WTC11 (cell line): ENCODE results near the gene RHBDD3. TPM values are rescaled to one million over a fixed set of nuclear protein-coding genes. Genes with fewer than 3 reads are reported as not detected.
A peak's percentile ranks its signal among the peaks of the same experiment; 100 is the strongest.

ENCODE experiments used
- ATAC-seq: fragments of 200-7000 bp; cut with Tn5 transposase; 2 replicates; pipeline ENCODE4 v1.10.0; 2021; ENCODE audit warnings: mild to moderate bottlenecking, moderate library complexity
- CTCF ChIA-PET: fragments of 300-600 bp; sonication (Branson Sonifier 250); formaldehyde crosslinking; loops from one replicate; lab custom pipeline; 2021; ENCODE audit warnings: antibody characterized with exemption; lab: Charles Lee
- POLR2A ChIA-PET: fragments of 350-600 bp; sonication (Branson Sonifier 250); formaldehyde crosslinking; loops from one replicate; lab custom pipeline; 2021; ENCODE audit warnings: antibody characterized with exemption; lab: Charles Lee
- DNase-seq: peaks from one replicate; pipeline ENCODE4 v3.0.0; 2021; ENCODE audit warnings: low spot score
- H3K27ac Mint-ChIP-seq: 2 replicates; pipeline ENCODE4 v1.8.0; 2021; ENCODE audit warnings: mixed read lengths
- H3K27me3 Mint-ChIP-seq: 2 replicates; pipeline ENCODE4 v1.8.0; 2021; ENCODE audit warnings: low read depth, mild to moderate bottlenecking, moderate library complexity, mixed read lengths
- H3K36me3 Mint-ChIP-seq: 2 replicates; pipeline ENCODE4 v1.8.0; 2021; ENCODE audit warnings: mixed read lengths
- H3K4me1 Mint-ChIP-seq: 2 replicates; pipeline ENCODE4 v1.8.0; 2022; ENCODE audit warnings: mixed read lengths
- H3K4me3 Mint-ChIP-seq: 2 replicates; pipeline ENCODE4 v1.8.0; 2021; ENCODE audit warnings: mild to moderate bottlenecking, moderate library complexity, mixed read lengths
- H3K9me3 Mint-ChIP-seq: 2 replicates; pipeline ENCODE4 v1.8.0; 2021; ENCODE audit warnings: mixed read lengths
- AR ChIP-seq: fragments of 250-450 bp; sonication (Bioruptor Pico); IDR thresholded peaks from 2 replicates; pipeline ENCODE4 v1.9.0; 2021; ENCODE audit warnings: mild to moderate bottlenecking
- CTCF ChIP-seq: fragments of 200-600 bp; IDR thresholded peaks from 2 replicates; pipeline ENCODE4 v1.8.0; 2022; ENCODE audit warnings: antibody characterized with exemption
- ERG ChIP-seq: fragments of 250-450 bp; sonication (Bioruptor Pico); IDR thresholded peaks from 2 replicates; pipeline ENCODE4 v1.8.0; 2021; ENCODE audit warnings: mild to moderate bottlenecking
- GTF2I ChIP-seq: fragments of 250-450 bp; sonication (Bioruptor Pico); conservative IDR thresholded peaks from 2 replicates; pipeline ENCODE4 v1.4.0; 2021; ENCODE audit warnings: mild to moderate bottlenecking
- JAZF1 ChIP-seq: fragments of 250-450 bp; sonication (Bioruptor Pico); IDR thresholded peaks from 2 replicates; pipeline ENCODE4 v1.9.0; 2021; ENCODE audit warnings: moderate library complexity, mild to moderate bottlenecking, inconsistent platforms
- JUN ChIP-seq: sonication (generic); formaldehyde crosslinking; IDR thresholded peaks from 2 replicates; pipeline ENCODE4 v1.8.0; 2023; ENCODE audit warnings: mild to moderate bottlenecking, missing genetic modification reagents
- MLX ChIP-seq: sonication (generic); formaldehyde crosslinking; IDR thresholded peaks from 2 replicates; pipeline ENCODE4 v1.8.1; 2023; ENCODE audit warnings: mild to moderate bottlenecking, missing genetic modification reagents, moderate library complexity
- MXD4 ChIP-seq: fragments of 250-450 bp; sonication (Bioruptor Pico); IDR thresholded peaks from 2 replicates; pipeline ENCODE4 v1.8.0; 2021; ENCODE audit warnings: mild to moderate bottlenecking, moderate library complexity, borderline replicate concordance
- MYBL2 ChIP-seq: sonication (generic); formaldehyde crosslinking; IDR thresholded peaks from 2 replicates; pipeline ENCODE4 v1.8.1; 2023; ENCODE audit warnings: mild to moderate bottlenecking, moderate library complexity, missing genetic modification reagents
- NFE2L1 ChIP-seq: sonication (generic); formaldehyde crosslinking; IDR thresholded peaks from 2 replicates; pipeline ENCODE4 v1.8.1; 2023; ENCODE audit warnings: missing genetic modification reagents
- OVOL2 ChIP-seq: fragments of 250-450 bp; sonication (Bioruptor Pico); IDR thresholded peaks from 2 replicates; pipeline ENCODE4 v1.9.0; 2021; ENCODE audit warnings: mild to moderate bottlenecking, borderline replicate concordance
- PRDM15 ChIP-seq: sonication (generic); formaldehyde crosslinking; IDR thresholded peaks from 2 replicates; pipeline ENCODE4 v1.8.0; 2022; ENCODE audit warnings: missing genetic modification reagents
- PRRX2 ChIP-seq: fragments of 250-450 bp; sonication (Bioruptor Pico); IDR thresholded peaks from 2 replicates; pipeline ENCODE4 v1.8.0; 2021; ENCODE audit warnings: mild to moderate bottlenecking
- RORB ChIP-seq: fragments of 250-450 bp; sonication (Bioruptor Pico); IDR thresholded peaks from 2 replicates; pipeline ENCODE4 v1.9.0; 2021; ENCODE audit warnings: mild to moderate bottlenecking
- ZNF232 ChIP-seq: sonication (generic); formaldehyde crosslinking; IDR thresholded peaks from 2 replicates; pipeline ENCODE4 v1.8.0; 2022; ENCODE audit warnings: mild to moderate bottlenecking, missing genetic modification reagents
- ZNF281 ChIP-seq: sonication (generic); formaldehyde crosslinking; IDR thresholded peaks from 2 replicates; pipeline ENCODE4 v1.8.0; 2023; ENCODE audit warnings: mild to moderate bottlenecking, missing genetic modification reagents
- ZNF532 ChIP-seq: fragments of 250-450 bp; sonication (Bioruptor Pico); IDR thresholded peaks from 2 replicates; pipeline ENCODE4 v1.9.0; 2021; ENCODE audit warnings: mild to moderate bottlenecking, borderline replicate concordance
- total RNA-seq: library from RNA; stranded (reverse); gene quantifications from 3 replicates; pipeline ENCODE4 v1.2.3, GENCODE V29; 2021

Gene RHBDD3
- total RNA-seq, 1 experiment from 2014 or later, result 77.9 TPM

GRCh38 chr22:29277927-29278326 is 10.1 kb upstream of the RHBDD3 start:
- ChIA-PET POLR2A (no interaction called here), CTCF (no interaction called here)
- H3K4me1 Mint-ChIP-seq, result peaks cover 4% of the 10 kb centered on the region; the same call in 1 of the 2 replicates
- H3K4me3 Mint-ChIP-seq, result no peak overlapping the region
- H3K27me3 Mint-ChIP-seq, result no peaks in the 10 kb centered on the region
- peak overlapping the region; percentile 61; the same call in 1 of the 2 replicates for H3K27ac Mint-ChIP-seq
- DNase-seq (no peak), ATAC-seq (no peak)
- peaks cover 98% of the 10 kb centered on the region for H3K36me3 Mint-ChIP-seq
- H3K9me3 Mint-ChIP-seq, result no peaks in the 10 kb centered on the region
- no peak for TF ChIP-seq ERG (CRISPR knock-in tag)

GRCh38 chr22:29275819-29276565 is 8.2 kb upstream of the RHBDD3 start:
- ChIA-PET POLR2A (no interaction called here), CTCF (no interaction called here)
- DNase-seq, result no peak
- Mint-ChIP-seq H3K4me1 (peaks cover 17% of the 10 kb centered on the region), H3K36me3 (peaks cover 95% of the 10 kb centered on the region), H3K27me3 (no peaks in the 10 kb centered on the region), H3K27ac (peak overlapping the region; percentile 50; the same call in 1 of the 2 replicates), H3K9me3 (no peaks in the 10 kb centered on the region), H3K4me3 (no peak overlapping the region)
- no peak for ATAC-seq
- TF ChIP-seq AR (no peak), NFE2L1 (CRISPR knock-in tag) (no peak), ZNF281 (CRISPR knock-in tag) (no peak), RORB (no peak), MXD4 (CRISPR knock-in tag) (no peak), CTCF (no peak), MLX (no peak), ZNF532 (no peak), MYBL2 (CRISPR knock-in tag) (no peak), GTF2I (no peak), OVOL2 (CRISPR knock-in tag) (no peak), PRRX2 (CRISPR knock-in tag) (no peak), PRDM15 (CRISPR knock-in tag) (no peak), JUN (CRISPR knock-in tag) (no peak), ZNF232 (CRISPR knock-in tag) (no peak), JAZF1 (CRISPR knock-in tag) (no peak)
